NCI-H2107 (cell line): Measurements from ENCODE around the gene HSD17B4.
"Not testable (repeated sequence)": the region's sequence is repeated elsewhere in the genome, so short reads cannot be mapped to it uniquely, and the experiment has no call there.

Source experiments
- DNase-seq: peaks from one replicate; lab custom pipeline; 2025; lab: John Stamatoyannopoulos, UW

The HSD17B4 gene

DNA sequence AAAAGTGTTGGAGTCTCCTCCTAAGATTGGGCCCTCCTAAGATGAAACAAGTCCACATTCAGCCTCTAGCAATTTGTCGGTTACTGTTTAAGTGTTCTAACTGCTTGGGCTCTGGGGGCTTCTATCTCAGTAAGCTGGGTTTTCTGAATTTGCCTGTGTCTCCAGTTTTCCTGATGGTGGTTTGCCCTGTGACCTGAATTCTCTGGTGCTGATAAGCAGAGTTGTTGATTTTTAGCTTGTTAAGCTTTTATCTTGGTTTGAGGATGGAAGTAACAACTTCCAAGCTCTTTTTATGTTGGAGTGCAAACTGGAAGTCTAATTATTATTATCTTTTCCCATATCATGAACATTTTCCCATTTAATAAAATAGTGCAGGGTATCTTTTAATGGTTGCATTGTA, 30.9 kb downstream of the HSD17B4 start:
- no peak for DNase-seq

DNA sequence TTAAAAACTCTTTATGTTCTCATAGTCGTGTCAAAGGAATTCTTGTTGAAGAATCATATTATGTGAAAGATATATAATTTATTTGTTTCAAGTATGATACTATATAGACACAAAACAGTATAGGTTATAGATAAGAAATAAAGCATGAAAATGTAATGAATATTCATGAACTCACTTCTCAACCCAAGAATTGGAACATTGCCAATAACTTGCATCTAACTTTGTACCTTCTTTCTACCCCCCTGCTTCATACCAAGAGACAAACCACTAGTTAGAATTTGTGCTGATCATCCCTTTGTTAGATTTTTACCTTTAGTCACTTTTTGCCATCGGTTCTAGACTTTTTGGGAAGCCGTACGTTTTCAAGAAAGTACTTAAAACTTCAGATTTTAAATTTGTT, 32.6 kb downstream of the HSD17B4 start:
- no peak for DNase-seq

DNA sequence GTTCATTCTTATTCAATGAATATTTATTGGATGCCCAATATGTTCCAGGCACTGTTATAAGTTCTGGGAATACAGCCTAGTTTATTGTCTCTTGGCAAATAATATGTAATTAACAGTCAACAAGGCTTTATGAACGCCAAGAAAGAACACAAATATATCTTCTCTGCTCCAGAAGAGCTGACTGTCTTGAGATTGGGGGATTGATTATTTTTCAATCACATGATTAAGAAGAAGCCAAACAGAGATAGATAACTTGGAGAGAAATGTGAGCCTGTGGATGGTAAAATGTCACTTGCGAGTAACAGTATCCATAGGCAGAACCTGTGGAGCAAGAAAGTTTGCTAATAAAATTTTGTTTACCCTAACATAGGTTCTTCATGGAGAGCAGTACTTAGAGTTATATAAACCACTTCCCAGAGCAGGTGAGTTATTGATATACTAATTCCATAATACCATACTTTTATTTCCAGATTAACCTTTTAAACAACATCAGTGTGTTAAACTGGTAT, 49.4 kb downstream of the HSD17B4 start:
- DNase-seq = no peak

DNA sequence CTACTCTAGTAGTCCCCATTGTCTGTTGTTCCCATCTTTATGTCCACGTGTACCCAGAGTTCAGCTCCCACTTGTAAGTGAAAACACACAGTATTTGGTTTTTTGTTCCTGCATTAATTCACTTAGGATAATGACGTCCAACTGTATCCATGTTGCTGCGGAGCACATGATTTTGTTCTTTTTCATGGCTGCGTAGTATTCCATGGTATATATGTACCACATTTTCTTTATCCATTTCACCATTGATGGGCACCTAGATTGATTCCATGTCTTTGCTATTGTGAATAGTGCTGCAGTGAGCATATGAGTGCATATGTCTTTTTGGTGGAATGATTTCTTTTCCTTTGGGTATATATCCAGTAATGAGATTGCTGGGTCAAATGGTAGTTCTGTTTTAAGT, 51.6 kb downstream of the HSD17B4 start:
- not testable (repeated sequence) for DNase-seq

DNA sequence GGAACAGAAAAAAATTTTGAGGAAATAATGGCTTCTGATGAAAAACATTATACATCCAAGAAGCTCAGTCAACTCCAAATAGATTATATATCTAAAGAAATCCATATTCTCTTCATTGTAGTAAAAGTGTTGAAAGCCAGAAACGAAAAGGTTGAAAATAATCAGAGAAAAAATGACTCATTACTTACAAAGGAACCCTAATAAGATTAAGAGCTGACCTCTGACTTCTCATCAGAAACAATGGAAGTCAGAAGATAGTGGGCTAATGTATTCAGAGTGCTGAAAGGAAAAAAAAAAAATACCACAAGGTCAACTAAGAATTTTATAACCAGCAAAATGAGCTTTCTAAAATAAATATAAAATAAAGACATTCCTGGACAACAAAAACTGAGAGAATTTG, 60.0 kb downstream of the HSD17B4 start:
- DNase-seq = no peak

DNA sequence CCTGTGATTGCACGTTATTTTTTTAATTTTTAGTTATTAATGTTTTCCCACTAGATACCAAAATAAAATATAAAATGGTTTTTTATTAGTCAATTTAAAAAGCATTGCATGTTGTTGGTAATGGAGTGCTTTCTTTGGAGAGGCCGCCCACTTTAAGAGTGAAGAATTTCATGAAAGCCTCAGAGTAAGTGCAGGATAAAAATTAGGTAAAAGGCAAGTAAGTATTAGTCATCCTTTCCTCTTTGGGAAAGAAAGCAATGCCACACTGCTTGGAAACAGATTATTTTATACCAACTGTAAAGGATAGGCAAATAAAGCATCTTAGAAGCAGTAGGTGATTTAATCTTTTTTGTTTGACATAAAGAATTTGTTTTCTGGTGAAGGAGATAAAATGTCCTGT, 62.9 kb downstream of the HSD17B4 start:
- DNase-seq = no peak

DNA sequence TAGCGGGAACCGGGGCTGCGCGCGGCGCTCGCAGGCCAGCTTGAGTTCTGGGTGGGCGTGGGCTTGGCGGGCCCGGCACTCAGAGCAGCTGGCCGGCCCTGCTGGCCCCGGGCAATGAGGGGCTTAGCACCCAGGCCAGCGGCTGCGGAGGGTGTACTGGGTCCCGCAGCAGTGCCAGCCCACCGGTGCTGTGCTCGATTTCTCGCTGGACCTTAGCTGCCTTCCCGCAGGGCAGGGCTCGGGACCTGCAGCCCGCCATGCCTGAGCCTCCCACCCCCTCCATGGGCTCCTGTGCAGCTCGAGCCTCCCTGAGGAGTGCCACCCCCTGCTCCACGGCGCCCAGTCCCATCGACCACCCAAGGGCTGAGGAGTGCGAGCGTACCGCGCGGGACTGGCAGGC, 64.8 kb downstream of the HSD17B4 start:
- not testable (repeated sequence) for DNase-seq

DNA sequence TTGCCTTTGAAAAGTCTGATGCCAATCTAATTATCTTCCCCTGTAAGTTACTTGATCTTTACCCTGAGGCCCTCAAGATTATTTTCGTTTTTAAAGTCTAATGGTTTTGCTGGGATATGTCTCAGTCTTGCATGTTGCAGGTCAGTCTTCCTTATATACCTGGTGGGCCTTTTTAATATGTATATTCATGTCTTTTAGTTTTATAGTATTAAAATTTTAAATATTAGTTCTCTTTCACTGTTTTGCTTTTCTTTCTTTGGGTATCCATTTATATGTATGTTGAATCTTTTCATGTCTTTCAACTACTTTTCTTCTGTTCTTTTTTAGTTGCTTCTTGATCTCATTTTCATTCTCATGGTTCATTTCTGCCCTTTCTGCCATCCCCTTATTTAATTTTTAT, 68.9 kb downstream of the HSD17B4 start:
- no peak for DNase-seq

DNA sequence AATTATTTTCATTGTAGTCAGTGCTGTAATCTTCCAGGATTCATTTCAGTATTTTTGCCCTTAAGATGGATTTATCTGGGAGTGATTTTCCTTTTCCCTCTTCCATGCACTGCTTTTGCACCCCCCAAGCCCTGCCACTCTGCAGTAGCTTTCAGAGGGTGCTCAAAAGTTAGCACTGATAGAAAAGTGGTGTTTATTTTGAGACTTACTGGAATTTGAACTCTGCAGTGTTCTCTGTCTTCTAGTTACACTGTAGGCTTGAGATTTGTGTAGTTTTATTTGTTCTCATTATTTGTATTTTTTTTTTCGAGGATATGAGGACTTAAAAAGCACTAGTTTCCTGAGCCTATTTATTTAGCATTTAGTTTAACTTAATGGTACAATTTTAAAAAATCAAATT, 70.5 kb downstream of the HSD17B4 start:
- no peak for DNase-seq

DNA sequence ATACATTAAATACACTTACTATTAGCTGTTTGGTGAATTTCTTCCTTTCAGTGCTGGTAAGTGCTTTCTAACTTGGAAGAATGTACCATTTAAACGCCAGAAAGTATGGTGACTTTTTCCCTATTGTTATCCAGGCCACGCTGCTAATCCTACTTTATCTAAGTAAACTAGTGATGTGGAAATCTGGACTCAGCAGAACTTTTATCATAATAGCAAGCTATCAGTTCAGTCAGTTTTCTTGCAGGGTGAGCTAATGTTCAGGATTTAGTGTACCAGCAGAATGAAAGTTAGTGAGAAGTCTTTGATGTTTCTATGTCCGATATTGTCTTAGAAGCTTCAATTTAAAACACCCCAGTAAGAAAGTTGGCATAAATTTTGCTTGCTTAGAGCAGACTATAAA, 72.2 kb downstream of the HSD17B4 start:
- no peak for DNase-seq

DNA sequence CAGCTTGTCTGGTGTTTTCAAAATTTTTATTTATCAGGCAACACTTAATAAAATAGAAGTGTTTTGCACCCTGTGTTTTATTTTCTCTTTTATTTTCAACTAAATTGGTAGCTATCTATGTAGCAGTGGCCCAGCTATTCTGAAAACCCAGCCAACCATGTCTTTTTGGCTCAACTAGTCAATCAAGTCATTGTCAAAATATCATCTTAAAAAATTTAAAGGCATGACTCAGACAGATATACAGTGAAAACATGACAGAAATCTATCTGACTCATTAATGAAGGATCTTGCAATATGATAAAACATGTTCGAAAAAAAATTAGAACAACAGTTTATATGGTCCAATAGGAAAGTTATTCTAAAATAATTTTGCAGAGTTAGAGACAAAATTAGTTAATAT, 75.1 kb downstream of the HSD17B4 start:
- no peak for DNase-seq

DNA sequence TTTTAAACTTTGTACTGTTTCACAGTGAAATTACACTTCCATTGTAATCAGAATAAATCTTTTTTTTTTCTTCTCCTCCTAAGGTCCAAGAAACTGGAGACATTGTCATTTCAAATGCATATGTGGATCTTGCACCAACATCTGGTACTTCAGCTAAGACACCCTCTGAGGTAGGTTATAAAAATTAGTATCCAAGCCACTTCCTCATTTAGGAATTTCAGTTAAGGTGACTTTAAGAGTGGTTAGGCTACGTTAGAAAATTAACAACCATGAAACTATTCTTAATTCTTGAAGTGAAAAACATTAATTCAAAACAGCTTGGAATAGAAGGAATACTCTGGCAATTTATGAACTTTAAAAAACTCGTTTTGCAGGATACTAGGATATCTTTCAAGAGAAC, 77.5 kb downstream of the HSD17B4 start:
- DNase-seq = no peak

DNA sequence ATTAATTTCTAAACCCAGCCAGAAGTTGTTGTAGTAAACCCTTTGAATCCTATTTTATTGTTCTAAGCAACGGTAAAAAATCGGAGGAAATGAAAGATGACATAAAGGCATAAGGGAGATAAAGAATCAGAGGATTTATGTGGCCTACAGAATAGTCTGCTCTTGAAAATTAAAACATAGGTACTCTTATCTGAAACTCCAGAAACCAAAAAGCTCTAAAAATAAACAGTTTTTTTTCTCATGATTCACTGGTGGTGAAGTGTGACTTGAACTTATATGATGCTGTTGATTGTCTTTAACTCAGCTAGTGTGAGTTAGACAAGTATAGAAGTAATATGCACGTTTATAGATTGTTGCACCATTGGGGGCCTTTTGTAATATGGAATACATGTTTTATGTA, 80.3 kb downstream of the HSD17B4 start:
- no peak for DNase-seq

DNA sequence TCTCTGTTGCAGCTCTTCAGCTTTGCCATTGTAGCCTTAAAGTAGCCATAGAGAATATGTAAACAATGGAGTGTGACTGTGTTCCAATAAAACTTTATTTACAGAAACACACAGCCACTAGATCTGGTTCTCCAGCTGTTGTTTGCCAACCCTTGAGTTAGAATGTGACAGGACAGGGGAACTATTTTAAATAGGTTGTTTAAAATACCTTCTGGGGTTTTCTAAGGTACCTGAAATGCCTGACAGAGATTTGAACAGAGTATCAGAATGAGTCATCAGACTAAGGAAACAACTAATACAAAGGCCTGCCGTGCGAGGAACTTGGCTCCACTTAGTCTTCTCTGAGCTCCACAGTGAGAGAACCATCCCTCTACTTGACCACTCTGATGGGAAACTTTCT, 85.4 kb downstream of the HSD17B4 start:
- no peak for DNase-seq

DNA sequence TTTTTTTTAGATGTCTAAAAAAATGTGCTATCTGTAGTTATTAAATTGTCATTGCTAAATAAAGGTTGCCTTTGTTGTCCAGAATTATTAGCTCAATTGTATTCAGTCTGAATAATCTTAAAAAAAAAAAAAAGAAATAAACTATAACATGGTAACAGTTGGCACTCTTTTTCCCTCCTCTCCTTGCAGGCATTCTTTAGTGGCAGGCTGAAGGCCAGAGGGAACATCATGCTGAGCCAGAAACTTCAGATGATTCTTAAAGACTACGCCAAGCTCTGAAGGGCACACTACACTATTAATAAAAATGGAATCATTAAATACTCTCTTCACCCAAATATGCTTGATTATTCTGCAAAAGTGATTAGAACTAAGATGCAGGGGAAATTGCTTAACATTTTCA, 89.4 kb downstream of the HSD17B4 start:
- no peak for DNase-seq

DNA sequence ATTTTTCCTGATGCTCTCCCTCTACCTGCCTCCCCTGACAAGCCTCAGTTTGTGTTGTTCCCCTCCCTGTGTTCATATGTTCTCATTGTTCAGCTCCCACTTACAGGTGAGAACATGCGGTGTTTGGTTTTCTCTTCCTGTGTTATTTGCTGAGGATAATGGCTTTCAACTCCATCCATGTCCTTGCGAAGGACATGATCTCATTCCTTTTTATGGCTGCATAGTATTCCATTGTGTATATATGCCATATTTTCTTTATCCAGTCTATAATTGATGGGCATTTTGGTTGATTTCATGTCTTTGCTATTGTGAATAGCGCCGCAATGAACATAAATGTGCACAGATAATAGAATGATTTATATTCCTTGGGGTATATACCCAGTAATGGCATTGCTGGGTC, 99.5 kb downstream of the HSD17B4 start:
- DNase-seq = no peak

DNA sequence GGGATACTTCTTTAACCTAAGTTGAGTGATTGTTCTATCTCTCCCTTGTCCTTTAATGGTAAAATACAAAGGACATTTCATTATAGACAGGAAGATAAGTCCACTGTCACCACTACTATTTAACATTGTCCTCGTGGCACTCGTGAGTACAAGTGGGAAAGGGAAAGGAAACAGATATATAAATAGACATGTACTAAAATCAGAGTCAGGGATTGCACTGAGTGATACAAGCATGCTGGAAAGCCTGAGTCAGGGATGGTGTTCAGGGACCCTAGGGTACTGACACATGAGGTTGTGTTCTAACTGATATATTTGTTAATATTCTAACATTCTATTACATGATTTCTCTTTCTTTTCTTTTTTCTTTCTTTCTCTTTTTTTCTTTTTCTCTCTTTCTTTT, 102.3 kb downstream of the HSD17B4 start:
- no peak for DNase-seq

DNA sequence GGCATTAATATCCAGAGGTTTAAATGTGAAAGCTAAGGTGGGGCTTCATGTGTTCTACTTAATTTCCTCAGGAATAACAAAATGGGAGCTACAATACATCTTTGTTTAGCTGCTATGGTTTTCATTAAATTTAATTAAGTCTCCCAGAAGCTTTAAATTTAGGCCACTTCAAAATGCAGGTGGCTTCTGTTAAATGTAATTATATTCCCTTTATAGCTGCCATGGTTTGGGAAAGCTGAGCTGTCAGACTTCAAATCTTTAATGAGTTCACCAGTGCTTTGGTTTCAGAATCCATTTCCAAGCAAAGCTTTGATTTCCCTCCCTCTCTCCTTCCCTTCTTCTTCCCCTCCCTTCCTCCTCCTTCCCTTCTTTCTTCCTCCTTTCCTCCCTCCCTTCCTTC, 118.6 kb downstream of the HSD17B4 start:
- no peak for DNase-seq

DNA sequence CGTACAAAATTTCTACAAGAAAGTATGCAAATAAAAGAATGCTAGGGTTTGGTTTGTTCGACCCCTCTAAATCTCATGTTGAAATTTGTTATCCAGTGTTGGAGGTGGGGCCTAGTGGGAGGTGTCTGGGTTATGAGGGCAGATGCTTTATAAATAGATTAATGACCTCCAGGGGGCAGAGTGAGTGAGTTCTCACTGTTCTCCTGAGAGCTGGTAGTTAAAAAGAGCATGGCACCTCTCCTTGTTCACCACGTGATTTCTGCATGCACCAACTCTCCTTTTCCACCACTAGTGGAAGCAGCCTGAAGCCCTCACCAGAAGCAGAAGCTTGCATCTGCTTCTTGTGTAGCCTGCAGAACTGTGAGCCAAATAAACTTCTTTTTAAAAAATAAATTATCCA, 126.6 kb downstream of the HSD17B4 start:
- DNase-seq = no peak

DNA sequence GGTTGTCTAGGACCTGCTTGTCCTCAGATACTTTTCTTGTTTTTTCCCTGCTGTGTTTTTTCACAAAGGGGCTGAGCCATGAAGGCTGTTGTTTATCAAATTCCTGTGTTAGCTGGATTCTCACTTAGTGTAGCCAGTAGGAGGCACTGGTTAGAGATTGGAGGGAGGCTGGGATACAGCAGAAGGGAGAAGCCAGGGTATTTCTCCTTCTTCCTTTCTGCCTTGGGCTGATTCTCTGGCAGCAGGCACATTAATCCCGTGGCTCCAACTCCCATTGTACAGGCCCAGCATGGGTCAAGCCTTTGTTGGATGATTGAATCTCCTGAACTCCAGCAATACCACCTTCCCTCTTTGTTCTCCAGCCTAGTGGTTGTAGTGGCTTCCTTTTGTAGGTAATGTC, 130.7 kb downstream of the HSD17B4 start:
- DNase-seq = no peak

DNA sequence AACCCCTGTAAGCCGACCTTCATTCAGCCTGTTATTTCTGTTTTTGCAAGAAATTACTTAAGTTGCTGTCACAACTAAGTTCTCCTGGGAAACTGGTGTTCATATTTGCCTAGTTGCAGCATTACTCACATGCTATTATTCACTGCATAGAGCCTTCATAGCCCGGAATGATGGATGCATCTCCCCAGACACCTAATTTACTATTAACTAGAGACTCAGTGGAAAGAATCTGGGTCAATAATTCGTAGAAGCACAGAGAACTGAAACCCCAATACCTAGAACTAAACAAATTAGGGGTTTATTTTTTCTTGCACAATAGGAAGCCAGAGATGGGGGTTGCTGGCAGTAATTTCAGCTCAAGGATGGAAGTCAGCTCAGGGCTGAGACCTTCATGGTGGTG, 131.4 kb downstream of the HSD17B4 start:
- DNase-seq = no peak
